Vagina (tissue), 2 donors: ENCODE results near the gene CMIP. TPM values are rescaled to one million over a fixed set of nuclear protein-coding genes. Genes with fewer than 3 reads are reported as not detected.

Experiments
- DNase-seq, 2 donors: peaks; one replicate each; pipeline ENCODE4 v3.0.0-alpha.2; 2017; ENCODE audit errors: extremely low spot score in 2 of 2
- H3K27ac ChIP-seq: fragments of 200-600 bp; sonication (generic); one replicate; pipeline ENCODE4 v1.5.1; 2019
- H3K27me3 ChIP-seq: fragments of 200-600 bp; sonication (generic); one replicate; pipeline ENCODE4 v1.5.1; 2019
- H3K36me3 ChIP-seq, 2 donors: fragments of 200-600 bp; sonication (generic); one replicate each; pipeline ENCODE4 v1.5.1; 2017 to 2019
- H3K4me1 ChIP-seq: fragments of 200-600 bp; sonication (generic); one replicate; pipeline ENCODE4 v1.5.1; 2019
- H3K4me3 ChIP-seq, 2 donors: fragments of 200-600 bp; sonication (generic); 1 replicate in 1 of 2; 2 replicates in 1 of 2; pipeline ENCODE4 v1.5.1; 2016 to 2019
- H3K9me3 ChIP-seq: fragments of 200-600 bp; sonication (generic); one replicate; pipeline ENCODE4 v1.5.1; 2019
- POLR2A ChIP-seq, 2 donors: fragments of 450-650 bp; IDR thresholded peaks; one replicate each; pipeline ENCODE4 v1.6.1; 2017; ENCODE audit warnings: antibody characterized with exemption in 2 of 2, mild to moderate bottlenecking in 2 of 2, moderate library complexity in 2 of 2
- POLR2AphosphoS5 ChIP-seq, 2 donors: sonication (generic); formaldehyde crosslinking; IDR thresholded peaks; one replicate each; pipeline ENCODE4 v1.9.0; 2017; ENCODE audit warnings: antibody characterized with exemption in 2 of 2, mild to moderate bottlenecking in 2 of 2, low read depth in 1 of 2; ENCODE audit not compliant: insufficient read depth in 1 of 2
- intact Hi-C: fragments of 100-400 bp; cut with DNase I; formaldehyde crosslinking; loops from one replicate; pipeline ENCODE4 v1.15.1; 2023
- total RNA-seq: library from RNA; depleted of rRNA; stranded (reverse); fragments of >200 nt; gene quantifications from one replicate; pipeline ENCODE4 v1.2.3, GENCODE V29; 2016
- TF ChIP-seq, protein P1 (sequence below), 3 experiments: fragments of 450-650 bp in 2 of 3; fragments of 200-600 bp in 1 of 3; sonication (generic) in 1 of 3; IDR thresholded peaks; one replicate each; pipeline ENCODE4 v1.5.1; 2017 to 2019; ENCODE audit warnings: antibody characterized with exemption in 3 of 3, mild to moderate bottlenecking in 2 of 3, moderate library complexity in 2 of 3

The CMIP gene
- total RNA-seq, 1 donor from 2014 or later, result 66.3 TPM

DNA sequence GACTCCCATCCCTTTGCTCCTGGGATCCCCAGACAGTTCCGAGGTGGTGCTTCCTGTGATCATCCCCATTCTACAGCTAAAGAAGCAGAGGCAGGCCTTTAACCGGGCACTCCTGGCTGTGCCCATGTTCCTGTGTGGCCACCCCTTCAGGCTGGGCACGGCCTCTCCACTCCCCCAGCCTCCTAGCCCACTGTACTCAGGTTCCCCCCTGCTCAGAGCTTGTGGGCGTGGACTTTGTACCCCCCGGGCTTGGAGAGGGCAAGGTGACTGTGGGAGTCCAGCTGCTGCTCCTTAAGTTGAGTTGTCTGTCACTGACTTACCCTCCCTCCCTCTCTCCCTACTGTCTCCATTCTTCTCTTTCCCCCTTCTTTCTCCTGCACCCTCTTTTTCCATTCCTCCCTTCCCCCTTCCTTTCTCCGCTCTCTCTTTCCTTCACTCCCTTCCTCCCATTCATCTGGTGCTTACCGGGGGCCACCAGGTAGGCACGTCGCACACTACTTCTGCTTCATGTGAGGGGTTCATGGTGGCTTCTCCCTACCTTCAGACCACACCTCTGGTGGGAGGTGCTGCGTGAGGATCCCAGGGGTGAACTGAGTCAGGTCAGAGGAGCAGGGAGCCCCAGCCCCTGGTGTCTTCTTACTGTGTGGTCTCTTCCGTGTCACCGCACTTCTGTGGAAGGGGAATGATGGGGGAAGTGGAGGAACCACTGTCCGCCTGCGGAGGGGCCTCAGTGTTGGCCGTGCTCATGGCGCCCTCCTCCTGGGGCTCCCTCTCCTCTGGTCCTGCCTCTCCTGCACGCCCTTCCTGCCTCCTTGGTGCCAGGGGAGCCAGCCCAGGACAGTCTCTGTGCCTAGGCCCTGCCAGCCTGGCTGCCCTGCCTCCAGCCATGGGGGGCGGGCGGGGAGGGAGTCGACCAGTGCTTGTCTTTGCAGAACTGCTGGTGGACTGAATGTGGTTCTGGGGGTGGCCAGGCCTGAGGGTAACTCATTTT is 29.7 kb downstream of the CMIP start:
- Histone ChIP-seq H3K4me3 (no peak overlapping the region), H3K4me1 (peaks cover 67% of the 10 kb centered on the region), H3K9me3 (no peaks in the 10 kb centered on the region), H3K27ac (peak overlapping the region; percentile 68), H3K27me3 (no peaks in the 10 kb centered on the region), H3K36me3 (no peaks in the 10 kb centered on the region)
- no peak for DNase-seq
- intact Hi-C loops, result no loop called here
- TF ChIP-seq POLR2AphosphoS5 (IDR thresholded peaks at IDR 0.05; ENCODE audit: insufficient read depth in 1 of 2, low read depth in 1 of 2), result no peak
- TF ChIP-seq POLR2A (IDR thresholded peaks at IDR 0.05), result no peak
- TF ChIP-seq, protein P1, sequence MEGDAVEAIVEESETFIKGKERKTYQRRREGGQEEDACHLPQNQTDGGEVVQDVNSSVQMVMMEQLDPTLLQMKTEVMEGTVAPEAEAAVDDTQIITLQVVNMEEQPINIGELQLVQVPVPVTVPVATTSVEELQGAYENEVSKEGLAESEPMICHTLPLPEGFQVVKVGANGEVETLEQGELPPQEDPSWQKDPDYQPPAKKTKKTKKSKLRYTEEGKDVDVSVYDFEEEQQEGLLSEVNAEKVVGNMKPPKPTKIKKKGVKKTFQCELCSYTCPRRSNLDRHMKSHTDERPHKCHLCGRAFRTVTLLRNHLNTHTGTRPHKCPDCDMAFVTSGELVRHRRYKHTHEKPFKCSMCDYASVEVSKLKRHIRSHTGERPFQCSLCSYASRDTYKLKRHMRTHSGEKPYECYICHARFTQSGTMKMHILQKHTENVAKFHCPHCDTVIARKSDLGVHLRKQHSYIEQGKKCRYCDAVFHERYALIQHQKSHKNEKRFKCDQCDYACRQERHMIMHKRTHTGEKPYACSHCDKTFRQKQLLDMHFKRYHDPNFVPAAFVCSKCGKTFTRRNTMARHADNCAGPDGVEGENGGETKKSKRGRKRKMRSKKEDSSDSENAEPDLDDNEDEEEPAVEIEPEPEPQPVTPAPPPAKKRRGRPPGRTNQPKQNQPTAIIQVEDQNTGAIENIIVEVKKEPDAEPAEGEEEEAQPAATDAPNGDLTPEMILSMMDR (IDR thresholded peaks at IDR 0.05), result no peak

DNA sequence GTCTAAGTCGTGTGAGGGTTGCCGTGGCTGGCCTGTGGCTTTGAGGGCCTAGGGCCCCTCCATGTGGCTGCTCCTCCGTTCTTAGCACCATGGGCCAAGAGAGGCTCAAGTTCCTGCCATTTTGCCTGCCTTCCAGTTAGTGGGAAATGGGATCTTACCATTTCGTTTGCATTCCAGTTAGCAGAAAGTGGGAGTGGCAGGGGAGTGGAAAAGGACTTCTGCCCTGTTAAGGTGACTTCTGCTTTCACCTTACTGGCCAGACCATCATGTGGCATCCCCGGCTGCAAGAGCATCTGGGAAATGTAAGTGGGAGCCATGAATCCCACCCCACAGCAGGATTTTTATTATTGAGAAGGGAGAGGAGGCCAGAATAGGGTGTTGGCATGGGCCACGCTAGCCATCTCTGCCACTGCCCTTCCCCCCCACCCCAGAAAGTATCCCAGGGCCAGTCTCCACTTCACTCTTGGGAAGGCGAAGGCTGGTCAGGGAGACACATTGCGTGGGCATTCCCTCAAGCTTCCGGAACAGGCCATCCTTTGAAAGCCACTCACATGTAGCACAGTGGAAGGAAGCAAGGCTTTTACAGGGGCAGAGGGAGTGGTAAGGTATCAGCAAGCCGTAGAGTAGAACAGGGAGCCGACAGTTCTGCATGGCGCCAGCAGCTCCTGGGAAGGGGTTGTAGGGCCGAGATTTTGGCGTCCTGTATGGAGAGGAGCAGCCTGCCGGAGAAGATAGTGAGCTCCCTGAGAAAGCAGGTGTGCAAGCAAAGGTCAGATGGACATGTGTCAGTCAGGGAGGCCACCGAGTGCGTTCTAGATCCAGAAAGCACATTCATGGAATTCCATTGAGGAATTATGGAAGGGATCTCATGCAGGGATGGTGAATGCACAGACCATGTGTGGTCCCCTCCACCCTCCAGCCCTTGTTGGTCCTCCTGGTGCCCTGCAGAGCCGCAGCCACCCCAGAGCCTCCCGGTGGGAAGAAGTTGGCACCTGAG is 33.4 kb downstream of the CMIP start:
- Histone ChIP-seq H3K4me3 (no peak overlapping the region), H3K4me1 (peaks cover 54% of the 10 kb centered on the region), H3K36me3 (no peaks in the 10 kb centered on the region), H3K9me3 (no peaks in the 10 kb centered on the region), H3K27ac (peak overlapping the region; percentile 39), H3K27me3 (no peaks in the 10 kb centered on the region)
- DNase-seq, result no peak
- TF ChIP-seq POLR2AphosphoS5 (IDR thresholded peaks at IDR 0.05; ENCODE audit: insufficient read depth in 1 of 2, low read depth in 1 of 2) (no peak), POLR2A (IDR thresholded peaks at IDR 0.05) (no peak)
- TF ChIP-seq, protein P1 (IDR thresholded peaks at IDR 0.05), result no peak
- intact Hi-C loops, result no loop called here

DNA sequence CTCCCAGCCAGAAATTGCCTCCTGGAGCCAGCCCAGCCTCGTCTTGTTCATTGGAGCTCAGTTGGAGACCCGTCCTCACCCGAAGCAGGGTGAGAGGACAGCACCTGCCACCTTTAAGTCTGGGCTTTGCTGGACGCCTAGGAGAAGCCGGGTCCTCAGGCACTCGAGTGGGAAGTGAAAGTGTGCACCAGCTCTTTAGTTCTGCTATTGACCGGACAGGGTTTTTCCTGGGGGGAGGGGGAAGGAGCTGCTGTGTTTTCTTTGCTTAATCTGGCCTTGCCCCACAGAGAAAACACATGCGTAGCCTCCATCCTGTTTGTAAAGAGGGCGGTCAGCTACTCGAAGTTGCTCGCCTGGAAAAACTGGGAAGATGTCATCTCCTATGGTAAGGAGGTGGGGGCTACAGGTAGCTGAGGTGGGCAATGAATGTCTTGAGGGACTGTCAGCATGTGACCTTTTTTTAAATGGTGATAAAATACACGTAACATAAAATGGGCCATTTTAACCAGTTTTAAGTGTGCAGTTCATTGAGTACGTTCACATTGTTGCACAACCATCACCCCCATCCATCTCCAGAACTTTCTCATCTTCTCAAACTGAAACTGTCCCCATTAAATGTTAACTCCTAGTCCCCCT is 34.4 kb downstream of the CMIP start:
- no peak for DNase-seq
- H3K4me1 ChIP-seq, result peaks cover 54% of the 10 kb centered on the region
- H3K9me3 ChIP-seq, result no peaks in the 10 kb centered on the region
- peak overlapping the region; percentile 39 for H3K27ac ChIP-seq
- no peak overlapping the region for H3K4me3 ChIP-seq
- intact Hi-C loops, result no loop called here
- TF ChIP-seq, protein P1 (IDR thresholded peaks at IDR 0.05), result no peak
- TF ChIP-seq POLR2AphosphoS5 (IDR thresholded peaks at IDR 0.05; ENCODE audit: insufficient read depth in 1 of 2, low read depth in 1 of 2) (no peak), POLR2A (IDR thresholded peaks at IDR 0.05) (no peak)
- H3K36me3 ChIP-seq, result no peaks in the 10 kb centered on the region
- H3K27me3 ChIP-seq, result no peaks in the 10 kb centered on the region

DNA sequence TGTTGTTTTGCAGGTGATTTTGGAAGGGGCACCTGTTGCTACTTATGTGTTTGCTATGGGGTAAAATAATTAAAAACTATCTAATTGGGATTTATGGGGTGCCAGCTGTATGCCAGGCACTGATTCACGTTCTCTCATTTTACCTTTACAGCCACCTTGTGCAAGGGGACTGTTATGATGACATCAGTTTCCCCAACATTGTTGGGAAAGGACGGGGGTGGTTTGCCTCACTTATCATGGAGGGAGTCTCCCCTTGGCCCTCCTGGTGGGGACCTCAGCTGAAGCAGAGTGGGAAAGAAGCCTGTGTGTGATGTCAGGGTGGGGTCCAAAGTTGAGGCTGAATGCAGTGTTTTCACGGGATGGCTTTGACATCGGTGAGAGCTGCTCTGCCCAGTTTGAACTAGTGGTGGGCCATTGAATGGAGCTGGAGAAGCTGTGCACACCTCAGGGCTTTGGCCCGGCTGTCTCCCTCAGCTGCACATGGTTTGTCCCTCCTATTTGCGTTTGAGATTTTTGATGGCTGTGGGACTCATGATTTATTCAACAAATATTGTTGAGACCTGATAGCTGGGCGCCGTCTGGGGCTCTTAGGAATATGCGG is 36.1 kb downstream of the CMIP start:
- DNase-seq, result no peak
- H3K4me1 ChIP-seq, result peaks cover 61% of the 10 kb centered on the region
- no peaks in the 10 kb centered on the region for H3K36me3 ChIP-seq
- H3K9me3 ChIP-seq, result no peaks in the 10 kb centered on the region
- intact Hi-C loops, result no loop called here
- H3K4me3 ChIP-seq, result no peak overlapping the region
- no peak overlapping the region for H3K27ac ChIP-seq
- no peaks in the 10 kb centered on the region for H3K27me3 ChIP-seq
- TF ChIP-seq POLR2AphosphoS5 (IDR thresholded peaks at IDR 0.05; ENCODE audit: insufficient read depth in 1 of 2, low read depth in 1 of 2) (no peak), POLR2A (IDR thresholded peaks at IDR 0.05) (no peak)
- TF ChIP-seq, protein P1 (IDR thresholded peaks at IDR 0.05), result no peak
